GM19463 (cell line): ENCODE data around the gene MELTF.

Experiments used
- ATAC-seq: cut with Tn5 transposase; IDR thresholded peaks from one replicate; pipeline ENCODE4 v1.9.1; 2021; ENCODE audit warnings: mild to moderate bottlenecking, moderate library complexity; ENCODE audit not compliant: unreplicated experiment

Gene MELTF

GRCh38 chr3:197010556-197011351 is 18.9 kb downstream of the MELTF start:
- no peak for ATAC-seq

DNA sequence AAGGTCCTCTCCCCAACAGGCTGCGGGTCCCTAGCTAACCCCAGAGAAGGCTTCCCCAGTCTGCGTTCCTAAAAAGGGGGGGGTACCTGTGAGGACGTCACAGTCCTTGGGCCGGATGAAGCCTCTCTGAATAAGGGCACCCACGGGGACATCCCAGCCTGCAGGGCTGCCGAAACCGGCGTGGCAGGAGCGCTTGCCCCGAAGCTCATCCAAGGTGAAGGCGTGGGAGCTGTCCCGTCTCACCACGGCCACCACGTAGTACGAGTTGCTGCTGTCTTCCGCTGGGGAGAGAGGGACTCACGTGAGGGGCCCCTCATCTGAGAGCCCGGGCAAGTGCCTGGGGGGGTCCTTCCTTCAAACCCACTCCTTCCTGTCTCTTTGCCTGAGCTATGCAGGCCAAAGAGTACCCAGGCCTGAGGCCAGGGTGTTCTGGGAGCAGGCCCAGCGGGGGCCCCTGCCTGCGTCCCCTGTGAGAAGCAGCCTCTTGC is 20.0 kb downstream of the MELTF start:
- no peak for ATAC-seq

DNA sequence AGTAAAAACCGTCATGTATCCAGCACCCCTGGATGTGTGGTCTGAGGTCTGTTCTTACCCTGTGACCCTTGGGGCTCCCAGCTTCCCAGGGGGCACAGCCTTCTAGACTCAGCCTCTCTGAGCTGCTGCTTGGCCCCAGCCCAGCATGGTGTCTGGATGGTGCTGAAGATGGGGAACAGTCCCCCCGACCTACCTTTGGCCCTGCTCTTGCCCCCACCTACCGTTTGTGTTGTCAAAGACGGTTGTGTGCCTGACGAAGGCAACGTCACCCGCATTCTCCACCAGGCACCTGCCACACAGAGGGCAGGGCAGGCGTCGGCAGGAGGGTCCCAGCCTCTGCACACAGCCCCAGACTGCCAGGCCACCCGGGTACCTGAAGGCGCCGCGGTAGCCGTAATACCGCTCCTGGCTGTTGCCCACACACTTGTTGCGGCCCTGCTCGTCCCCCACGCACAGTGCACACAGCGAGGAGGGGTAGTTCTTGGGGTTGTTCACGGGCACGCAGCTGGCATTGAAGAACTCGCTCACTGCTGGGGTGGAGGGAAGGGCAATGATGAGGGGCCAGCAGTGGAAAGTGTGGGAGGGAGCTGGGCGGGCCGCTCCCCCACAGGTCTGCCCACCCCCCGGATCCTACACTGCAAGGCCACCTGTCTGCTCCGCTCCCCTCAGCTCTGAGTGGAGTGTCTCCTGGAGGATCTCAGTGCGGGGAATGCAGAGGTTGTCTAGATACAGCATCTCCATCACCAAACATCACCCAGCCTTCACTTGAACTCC is 21.0 kb downstream of the MELTF start:
- ATAC-seq, result no peak

GRCh38 chr3:197007953-197008352 is 21.7 kb downstream of the MELTF start:
- no peak for ATAC-seq

- ATAC-seq, result no peak
Measured at GRCh38 chr3:197007296-197007940, 22.2 kb downstream of the MELTF start.

DNA sequence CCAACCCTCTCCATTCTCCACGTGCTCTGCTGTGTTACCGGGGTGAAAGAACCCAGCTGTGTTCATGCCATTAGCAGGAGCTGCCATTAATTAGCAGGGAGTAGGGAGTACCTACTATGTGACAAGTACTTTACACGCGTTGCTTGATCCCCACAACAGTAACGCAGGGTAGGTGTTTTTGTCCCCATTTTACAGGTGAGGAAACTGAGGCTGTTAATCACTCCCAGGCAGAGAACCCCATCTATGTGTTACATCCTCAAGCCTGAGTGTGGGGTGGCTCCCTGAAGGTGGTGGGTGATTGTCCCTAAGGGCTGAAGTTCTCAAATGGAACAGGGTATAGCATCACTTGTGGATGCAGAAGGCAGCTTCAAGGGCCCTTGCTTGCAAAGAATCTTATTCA is 22.8 kb downstream of the MELTF start:
- no peak for ATAC-seq

DNA sequence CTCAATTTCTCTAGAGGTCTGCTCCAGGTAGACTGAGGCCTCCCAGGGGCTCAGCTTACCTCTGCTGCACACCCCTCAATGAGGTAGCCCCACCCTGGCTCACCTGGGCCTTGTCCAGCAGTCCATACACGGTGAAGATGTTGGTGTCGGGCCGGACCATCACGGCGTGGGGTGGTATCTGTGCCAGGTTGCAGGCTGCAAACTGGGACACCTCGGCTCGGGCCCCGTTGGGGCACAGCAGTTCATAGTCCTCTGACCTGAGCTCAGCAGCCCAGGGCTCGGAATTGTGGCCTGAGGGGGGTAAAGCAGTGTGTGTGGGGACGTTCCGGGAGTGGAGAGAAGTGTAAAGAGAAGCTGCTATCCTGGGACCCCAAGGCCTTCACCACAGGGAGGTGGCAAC is 23.2 kb downstream of the MELTF start:
- no peak for ATAC-seq

GRCh38 chr3:197003461-197004385 is 25.9 kb downstream of the MELTF start:
- ATAC-seq, result peak; percentile 3

GRCh38 chr3:197002701-197003454 is 26.7 kb downstream of the MELTF start:
- peak; percentile 69 for ATAC-seq

- peak; percentile 12 for ATAC-seq
Measured at GRCh38 chr3:197001972-197002700, 27.5 kb downstream of the MELTF start.

GRCh38 chr3:197001106-197001971 is 28.3 kb downstream of the MELTF start:
- no peak for ATAC-seq

DNA sequence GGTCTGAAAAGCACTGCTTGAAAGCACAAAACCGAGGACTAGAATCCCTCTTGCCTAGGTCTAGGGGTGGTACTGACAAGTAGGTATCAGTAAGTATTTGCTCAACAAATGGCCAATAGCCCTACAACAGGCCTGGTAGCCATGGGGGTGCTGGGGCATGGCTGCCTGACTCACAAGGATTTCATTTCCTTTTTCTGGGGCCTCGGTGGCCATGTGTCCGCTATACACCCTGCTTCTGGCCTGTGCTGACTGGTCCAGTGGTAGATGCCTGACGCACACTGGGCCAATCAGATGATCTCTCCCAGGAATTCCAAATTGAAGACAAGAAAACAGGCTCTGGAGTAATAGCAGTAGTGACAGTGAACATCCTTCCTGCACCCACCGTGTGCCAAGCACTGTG is 29.4 kb downstream of the MELTF start:
- no peak for ATAC-seq

DNA sequence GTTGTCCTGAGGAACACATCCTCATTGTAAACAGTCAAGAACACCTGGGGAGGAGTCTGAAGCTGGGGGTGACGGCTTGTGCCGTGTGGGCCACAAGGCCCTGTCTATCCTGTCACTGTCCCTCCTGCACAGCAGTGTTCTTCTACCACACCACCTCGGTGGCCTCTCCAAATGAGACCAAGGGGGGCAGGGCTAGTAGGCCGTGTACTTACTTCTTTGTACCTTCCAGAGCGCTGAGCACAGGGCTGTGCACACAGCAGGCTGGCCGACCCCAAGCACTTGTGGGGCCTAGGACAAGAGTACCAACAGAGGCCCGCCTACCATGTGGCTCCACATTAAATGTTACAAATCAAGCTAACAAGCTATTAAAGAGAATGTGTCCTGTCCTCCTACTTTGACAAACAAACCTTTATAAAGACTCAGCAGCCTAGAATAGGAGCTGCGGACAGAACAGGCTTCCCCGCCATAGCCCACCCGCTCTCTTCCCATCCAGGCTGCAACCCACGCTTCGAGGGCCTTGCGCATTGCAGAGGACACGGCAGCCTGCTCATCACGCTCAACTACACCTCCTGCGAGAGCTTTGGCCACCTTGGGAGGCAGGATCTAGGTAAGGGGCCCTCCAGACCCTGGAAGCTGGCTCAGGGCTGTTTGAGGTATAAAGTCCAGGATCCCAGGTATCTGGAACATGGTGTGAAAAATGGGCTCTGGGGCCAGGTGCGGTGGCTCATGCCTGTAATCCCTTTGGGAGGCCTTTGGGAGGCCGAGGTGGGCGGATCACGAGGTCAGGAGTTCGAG is 30.5 kb downstream of the MELTF start:
- no peak for ATAC-seq

- ATAC-seq, result no peak
Measured at GRCh38 chr3:196997311-196997710, 32.3 kb downstream of the MELTF start.

GRCh38 chr3:196996454-196997265 is 33.0 kb downstream of the MELTF start:
- ATAC-seq, result no peak

DNA sequence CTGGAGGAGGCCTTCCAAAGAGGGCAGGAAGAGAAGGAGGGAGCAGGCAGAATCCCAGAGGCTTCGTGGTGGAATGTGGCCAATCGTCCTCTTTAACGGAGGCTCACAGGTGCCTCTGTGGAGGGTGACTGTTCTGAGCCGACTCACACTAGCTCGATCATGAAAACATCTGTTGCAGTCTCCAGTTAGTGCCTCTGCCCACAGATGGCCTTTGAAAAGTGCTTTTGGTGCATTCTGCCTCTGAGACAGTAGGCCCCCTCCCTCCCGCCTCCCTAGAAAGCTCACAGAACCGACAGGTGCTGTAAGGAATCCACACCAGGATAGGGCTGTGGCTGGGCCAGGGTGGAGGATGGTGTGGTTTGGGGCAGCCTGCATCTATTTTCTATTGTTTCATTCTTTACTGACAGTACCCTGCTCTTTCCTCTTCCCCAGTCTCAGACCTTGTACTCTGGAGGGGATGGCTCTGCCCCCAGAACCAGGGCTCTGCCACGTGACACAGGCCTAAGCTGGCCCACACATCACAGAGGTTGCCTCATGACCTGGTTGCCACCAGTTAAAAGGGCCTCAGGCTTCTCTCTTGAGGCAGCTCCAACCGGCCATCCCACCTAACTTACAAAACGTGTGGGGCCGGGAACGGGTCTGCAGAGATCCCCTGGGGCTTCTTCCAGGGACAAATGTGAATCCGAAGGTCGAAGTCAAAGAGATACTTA is 33.8 kb downstream of the MELTF start:
- ATAC-seq, result no peak
